ENCODE data around the gene NEDD4L. TPM values are rescaled to one million over a fixed set of nuclear protein-coding genes. Genes with fewer than 3 reads are reported as not detected.

The NEDD4L gene
- total and polyA plus RNA-seq, 12 donors, result 17.8 to 110 (median 37.6) TPM

- no peaks in the 10 kb centered on the region for H3K27me3 ChIP-seq
- H3K4me3 ChIP-seq, result no peak overlapping the region
- no peaks in the 10 kb centered on the region for H3K9me3 ChIP-seq (replicated peaks in 1 of 3)
- WGBS, 4 donors, result 93 to 97% (median 95%) methylated on average over 4 of the region's 4 CpGs
- H3K36me3 ChIP-seq (replicated peaks in 1 of 2), result no peaks in the 10 kb centered on the region
- no peak overlapping the region for H3K27ac ChIP-seq
- intact Hi-C loops (cut with DNase I), result loop anchor here (5.0 to 10.0 kb wide), 2 partner anchors 38 to 181 kb away; no protein-coding TSS in a partner anchor
- H3K4me1 ChIP-seq (replicated peaks in 1 of 2), result peaks cover 4 to 15% of the 10 kb centered on the region in 2 donors
- TF ChIP-seq POLR2A (IDR thresholded peaks at IDR 0.05) (no peak), CTCF (IDR thresholded peaks at IDR 0.05) (no peak)
- peak in 2 of 7 donors; percentile 3 to 5 for DNase-seq
Measured at GRCh38 chr18:58144106-58144505, 100.1 kb downstream of the NEDD4L start.

GRCh38 chr18:58144671-58145285, 100.8 kb downstream of the NEDD4L start:
- Histone ChIP-seq H3K4me3 (no peak overlapping the region), H3K36me3 (replicated peaks in 1 of 2) (no peaks in the 10 kb centered on the region), H3K9me3 (replicated peaks in 1 of 3) (no peaks in the 10 kb centered on the region), H3K27me3 (no peaks in the 10 kb centered on the region), H3K4me1 (replicated peaks in 1 of 2) (peaks cover 4 to 21% of the 10 kb centered on the region in 2 donors), H3K27ac (no peak overlapping the region)
- WGBS, 4 donors, result 91 to 98% (median 94%) methylated on average over 6 to 10 of the region's 10 CpGs
- TF ChIP-seq POLR2A (IDR thresholded peaks at IDR 0.05), result no peak
- TF ChIP-seq CTCF (IDR thresholded peaks at IDR 0.05), result no peak
- intact Hi-C loops (cut with DNase I), result loop anchor here (5.0 to 10.0 kb wide), 2 partner anchors 38 to 180 kb away; no protein-coding TSS in a partner anchor
- peak in 2 of 7 donors; percentile 9 to 38 for DNase-seq

- DNase-seq, result peak in 1 of 7 donors; percentile 10
- Histone ChIP-seq H3K27ac (no peak overlapping the region), H3K4me3 (no peak overlapping the region), H3K9me3 (replicated peaks in 1 of 3) (no peaks in the 10 kb centered on the region), H3K4me1 (replicated peaks in 1 of 2) (peaks cover 4 to 16% of the 10 kb centered on the region in 2 donors), H3K36me3 (replicated peaks in 1 of 2) (no peaks in the 10 kb centered on the region), H3K27me3 (no peaks in the 10 kb centered on the region)
- WGBS, 4 donors, result 93 to 97% (median 95%) methylated on average over 8 of the region's 8 CpGs
- intact Hi-C loops (cut with DNase I), result loop anchor here in 1 of 2 donors (5.0 to 10.0 kb wide), 2 partner anchors 36 to 179 kb away; no protein-coding TSS in a partner anchor
- TF ChIP-seq CTCF (IDR thresholded peaks at IDR 0.05) (no peak), POLR2A (IDR thresholded peaks at IDR 0.05) (no peak)
Measured at GRCh38 chr18:58146099-58146498, 102.1 kb downstream of the NEDD4L start.

- H3K4me3 ChIP-seq, result peak overlapping the region in 1 of 4 donors; percentile 10
- WGBS, 4 donors, result 34 to 57% (median 54%) methylated on average over 7 of the region's 7 CpGs
- peak in 6 of 7 donors; percentile 38 to 61 (median 45) for DNase-seq
- no peak for TF ChIP-seq CTCF (IDR thresholded peaks at IDR 0.05)
- no peak for TF ChIP-seq POLR2A (IDR thresholded peaks at IDR 0.05)
- H3K4me1 ChIP-seq (replicated peaks in 1 of 2), result peaks cover 4 to 16% of the 10 kb centered on the region in 2 donors
- H3K27me3 ChIP-seq, result no peaks in the 10 kb centered on the region
- H3K9me3 ChIP-seq (replicated peaks in 1 of 3), result no peaks in the 10 kb centered on the region
- H3K36me3 ChIP-seq (replicated peaks in 1 of 2), result no peaks in the 10 kb centered on the region
- peak overlapping the region in 3 of 5 donors; percentile 23 to 81 (median 58) for H3K27ac ChIP-seq
- intact Hi-C loops (cut with DNase I), result loop anchor here in 1 of 2 donors (5.0 to 10.0 kb wide), 2 partner anchors 33 to 176 kb away; no protein-coding TSS in a partner anchor
Measured at GRCh38 chr18:58148954-58149471, 105.0 kb downstream of the NEDD4L start.

Data from adrenal gland (tissue), 12 donors.